ENCODE data around the gene POP7. TPM values are rescaled to one million over a fixed set of nuclear protein-coding genes. Genes with fewer than 3 reads are reported as not detected.

POP7 gene
- total RNA-seq, 1 experiment from 2014 or later, result 151 TPM

DNA sequence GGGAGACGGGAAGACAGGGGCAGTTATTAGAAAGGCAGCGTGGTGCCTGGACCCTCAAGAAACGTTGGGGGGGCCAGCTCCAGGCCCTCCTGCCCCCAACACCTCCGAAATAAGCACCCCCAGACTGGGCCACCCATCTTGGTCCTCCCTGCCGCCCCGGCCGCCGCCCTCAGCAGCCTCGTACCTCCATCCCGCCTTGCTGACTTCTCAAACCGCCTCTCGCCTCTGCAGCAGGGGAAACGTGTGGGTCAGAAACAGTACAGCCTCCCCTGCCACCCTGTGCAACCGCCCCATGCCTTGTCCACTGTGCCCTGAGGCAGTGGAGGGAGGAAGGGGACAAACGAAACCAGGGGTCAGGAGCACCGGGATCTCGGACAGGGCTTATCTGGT lies 19.1 kb upstream of the POP7 start:
- no peaks in the 10 kb centered on the region for H3F3A ChIP-seq (ENCODE audit: low read length, unreplicated experiment)
- ChIA-PET POLR2A (ENCODE audit: unreplicated experiment) (no interaction called here), CTCF (no interaction called here)
- peaks cover 5% of the 10 kb centered on the region for H4K20me1 ChIP-seq (ENCODE audit: low read length)
- intact Hi-C loops (cut with micrococcal nuclease), result no loop called here
- H3K4me3 ChIP-seq (ENCODE audit: low read length), result no peak overlapping the region
- H3K4me1 ChIP-seq (ENCODE audit: insufficient read depth, low read length), result peaks cover 1% of the 10 kb centered on the region
- no peaks in the 10 kb centered on the region for H3K9me2 ChIP-seq (replicated peaks; ENCODE audit: low read length)
- no peaks in the 10 kb centered on the region for H3K9me3 ChIP-seq (ENCODE audit: low read length)
- H3K27ac ChIP-seq (ENCODE audit: low read length), result no peak overlapping the region
- peaks cover 9% of the 10 kb centered on the region for H3K36me3 ChIP-seq (ENCODE audit: low read depth, low read length)
- no peaks in the 10 kb centered on the region for H3K27me3 ChIP-seq (ENCODE audit: low read length)
- no peak for ATAC-seq
- no peak overlapping the region for H3K4me2 ChIP-seq (ENCODE audit: low read length)
- DNase-seq, result no peak
- H3K79me2 ChIP-seq (ENCODE audit: low read length), result peaks cover 35% of the 10 kb centered on the region
- no peak overlapping the region for H3K9ac ChIP-seq (ENCODE audit: low read length)
- no TSS peak for BruUV-seq (replicated peaks)
- TF ChIP-seq EZH2phosphoT487 (IDR thresholded peaks at IDR 0.05; ENCODE audit: borderline replicate concordance, low read length) (no peak), EZH2 (IDR thresholded peaks at IDR 0.05; ENCODE audit: low read length, unreplicated experiment) (no peak)
- TF ChIP-seq, protein P1, sequence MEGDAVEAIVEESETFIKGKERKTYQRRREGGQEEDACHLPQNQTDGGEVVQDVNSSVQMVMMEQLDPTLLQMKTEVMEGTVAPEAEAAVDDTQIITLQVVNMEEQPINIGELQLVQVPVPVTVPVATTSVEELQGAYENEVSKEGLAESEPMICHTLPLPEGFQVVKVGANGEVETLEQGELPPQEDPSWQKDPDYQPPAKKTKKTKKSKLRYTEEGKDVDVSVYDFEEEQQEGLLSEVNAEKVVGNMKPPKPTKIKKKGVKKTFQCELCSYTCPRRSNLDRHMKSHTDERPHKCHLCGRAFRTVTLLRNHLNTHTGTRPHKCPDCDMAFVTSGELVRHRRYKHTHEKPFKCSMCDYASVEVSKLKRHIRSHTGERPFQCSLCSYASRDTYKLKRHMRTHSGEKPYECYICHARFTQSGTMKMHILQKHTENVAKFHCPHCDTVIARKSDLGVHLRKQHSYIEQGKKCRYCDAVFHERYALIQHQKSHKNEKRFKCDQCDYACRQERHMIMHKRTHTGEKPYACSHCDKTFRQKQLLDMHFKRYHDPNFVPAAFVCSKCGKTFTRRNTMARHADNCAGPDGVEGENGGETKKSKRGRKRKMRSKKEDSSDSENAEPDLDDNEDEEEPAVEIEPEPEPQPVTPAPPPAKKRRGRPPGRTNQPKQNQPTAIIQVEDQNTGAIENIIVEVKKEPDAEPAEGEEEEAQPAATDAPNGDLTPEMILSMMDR (conservative IDR thresholded peaks at IDR 0.05; ENCODE audit: low read depth, low read length), result no peak
- H2AFZ ChIP-seq (ENCODE audit: low read length), result no peak overlapping the region

DNA sequence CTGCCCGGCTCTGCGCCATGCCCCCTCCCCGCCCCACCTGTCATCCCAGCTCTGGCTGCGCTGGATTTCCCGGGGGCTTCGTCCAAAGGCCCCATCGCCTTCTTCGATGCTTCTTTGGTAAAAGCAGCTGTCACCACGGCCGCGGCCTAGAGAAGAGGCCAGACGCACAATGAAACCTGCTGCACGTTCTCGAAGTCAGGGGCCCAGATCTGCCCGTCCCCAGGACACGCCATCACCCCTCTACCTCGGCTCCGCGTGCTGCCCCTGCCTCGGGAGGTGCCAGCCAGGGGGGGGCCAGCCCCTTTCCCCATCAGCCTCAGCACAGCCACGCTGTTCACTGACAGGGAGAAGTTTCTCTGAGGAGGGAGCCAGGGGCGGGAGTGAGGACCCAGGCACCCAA lies 18.7 kb upstream of the POP7 start:
- peaks cover 5% of the 10 kb centered on the region for H4K20me1 ChIP-seq (ENCODE audit: low read length)

DNA sequence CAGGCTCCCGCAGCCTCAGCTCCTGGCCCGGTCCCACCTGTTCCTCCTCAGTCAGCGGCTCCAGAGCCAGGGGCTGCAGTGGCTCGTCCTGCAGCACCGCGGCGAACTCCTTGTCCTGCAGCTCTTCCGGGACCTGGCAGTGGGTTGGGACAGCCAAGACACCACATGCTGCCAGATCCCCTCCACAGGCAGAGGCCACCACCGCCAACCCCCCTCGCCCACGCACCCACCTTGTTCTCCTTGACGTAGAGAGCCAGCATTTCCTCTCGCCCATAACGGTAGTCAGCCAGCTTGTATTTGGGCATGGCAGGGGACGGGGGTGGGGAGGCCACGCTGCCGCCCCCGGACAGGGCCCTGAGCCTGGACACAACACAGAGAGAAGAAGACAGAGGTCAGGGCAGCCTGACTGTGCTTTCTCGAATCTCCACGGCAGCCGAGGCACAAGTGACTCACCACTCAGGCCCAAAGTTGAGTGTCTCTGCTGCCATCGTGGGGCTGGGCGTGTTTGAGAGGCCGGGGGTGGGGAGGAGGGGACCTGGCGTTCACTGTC lies 18.1 kb upstream of the POP7 start:
- H3K27me3 ChIP-seq (ENCODE audit: low read length), result no peaks in the 10 kb centered on the region
- H3K4me1 ChIP-seq (ENCODE audit: insufficient read depth, low read length), result peaks cover 11% of the 10 kb centered on the region
- H3K27ac ChIP-seq (ENCODE audit: low read length), result no peak overlapping the region
- no peak overlapping the region for H3K9ac ChIP-seq (ENCODE audit: low read length)
- ChIA-PET CTCF (no interaction called here), POLR2A (ENCODE audit: unreplicated experiment) (no interaction called here)
- peaks cover 46% of the 10 kb centered on the region for H3K79me2 ChIP-seq (ENCODE audit: low read length)
- peaks cover 5% of the 10 kb centered on the region for H3K36me3 ChIP-seq (ENCODE audit: low read depth, low read length)
- H4K20me1 ChIP-seq (ENCODE audit: low read length), result peaks cover 5% of the 10 kb centered on the region
- H3F3A ChIP-seq (ENCODE audit: low read length, unreplicated experiment), result no peaks in the 10 kb centered on the region
- no TSS peak for BruUV-seq (replicated peaks)
- no peak for DNase-seq
- TF ChIP-seq, protein P1 (conservative IDR thresholded peaks at IDR 0.05; ENCODE audit: low read depth, low read length), result no peak
- TF ChIP-seq EZH2 (IDR thresholded peaks at IDR 0.05; ENCODE audit: low read length, unreplicated experiment) (no peak), EZH2phosphoT487 (IDR thresholded peaks at IDR 0.05; ENCODE audit: borderline replicate concordance, low read length) (no peak)
- no peak overlapping the region for H3K4me2 ChIP-seq (ENCODE audit: low read length)
- ATAC-seq, result no peak
- H2AFZ ChIP-seq (ENCODE audit: low read length), result no peak overlapping the region
- H3K9me2 ChIP-seq (replicated peaks; ENCODE audit: low read length), result no peaks in the 10 kb centered on the region
- intact Hi-C loops (cut with micrococcal nuclease), result no loop called here
- H3K9me3 ChIP-seq (ENCODE audit: low read length), result no peaks in the 10 kb centered on the region
- H3K4me3 ChIP-seq (ENCODE audit: low read length), result no peak overlapping the region

More for the DNA sequence above, 18.7 kb upstream of the POP7 start:
- Histone ChIP-seq H3K9ac (ENCODE audit: low read length) (no peak overlapping the region), H3K9me3 (ENCODE audit: low read length) (no peaks in the 10 kb centered on the region), H3K36me3 (ENCODE audit: low read depth, low read length) (peaks cover 5% of the 10 kb centered on the region), H3K79me2 (ENCODE audit: low read length) (peaks cover 40% of the 10 kb centered on the region), H3K9me2 (replicated peaks; ENCODE audit: low read length) (no peaks in the 10 kb centered on the region), H3K27me3 (ENCODE audit: low read length) (no peaks in the 10 kb centered on the region), H3F3A (ENCODE audit: low read length, unreplicated experiment) (no peaks in the 10 kb centered on the region), H3K27ac (ENCODE audit: low read length) (no peak overlapping the region), H3K4me3 (ENCODE audit: low read length) (no peak overlapping the region), H2AFZ (ENCODE audit: low read length) (no peak overlapping the region), H3K4me1 (ENCODE audit: insufficient read depth, low read length) (peaks cover 6% of the 10 kb centered on the region), H3K4me2 (ENCODE audit: low read length) (no peak overlapping the region)
- DNase-seq (no peak), ATAC-seq (no peak)
- intact Hi-C loops (cut with micrococcal nuclease), result no loop called here
- no peak for TF ChIP-seq EZH2 (IDR thresholded peaks at IDR 0.05; ENCODE audit: low read length, unreplicated experiment)
- no peak for TF ChIP-seq EZH2phosphoT487 (IDR thresholded peaks at IDR 0.05; ENCODE audit: borderline replicate concordance, low read length)
- TF ChIP-seq, protein P1 (conservative IDR thresholded peaks at IDR 0.05; ENCODE audit: low read depth, low read length), result no peak
- CTCF ChIA-PET, result no interaction called here
- POLR2A ChIA-PET (ENCODE audit: unreplicated experiment), result no interaction called here
- no TSS peak for BruUV-seq (replicated peaks)
